Measurements from ENCODE around the gene ASTN2. TPM values are rescaled to one million over a fixed set of nuclear protein-coding genes. Genes with fewer than 3 reads are reported as not detected.

Gene ASTN2
- total RNA-seq, 1 donor from 2014 or later = 0.53 TPM

- Histone ChIP-seq H3K27me3 (ENCODE audit: control insufficient read depth, insufficient read depth, low read length) (no peaks in the 10 kb centered on the region), H3K36me3 (ENCODE audit: control insufficient read depth, insufficient read depth, low read length) (no peaks in the 10 kb centered on the region), H3K4me3 (ENCODE audit: low read depth, low read length) (no peak overlapping the region)
- FAIRE-seq = no peak
- no peak for DNase-seq (ENCODE audit: low read depth)
- no peak for TF ChIP-seq CTCF (IDR thresholded peaks at IDR 0.05; ENCODE audit: insufficient read depth, low read length, severe bottlenecking)
Observed at GRCh38 chr9:116765011-116765410, 649.8 kb downstream of the ASTN2 start.

GRCh38 chr9:116763770-116764169 is 651.1 kb downstream of the ASTN2 start:
- DNase-seq (ENCODE audit: low read depth) (no peak), FAIRE-seq (no peak)
- Histone ChIP-seq H3K36me3 (ENCODE audit: control insufficient read depth, insufficient read depth, low read length) (no peaks in the 10 kb centered on the region), H3K4me3 (ENCODE audit: low read depth, low read length) (no peak overlapping the region), H3K27me3 (ENCODE audit: control insufficient read depth, insufficient read depth, low read length) (no peaks in the 10 kb centered on the region)
- TF ChIP-seq CTCF (IDR thresholded peaks at IDR 0.05; ENCODE audit: insufficient read depth, low read length, severe bottlenecking) = no peak

- FAIRE-seq (no peak), DNase-seq (ENCODE audit: low read depth) (no peak)
- Histone ChIP-seq H3K4me3 (ENCODE audit: low read depth, low read length) (no peak overlapping the region), H3K27me3 (ENCODE audit: control insufficient read depth, insufficient read depth, low read length) (no peaks in the 10 kb centered on the region), H3K36me3 (ENCODE audit: control insufficient read depth, insufficient read depth, low read length) (no peaks in the 10 kb centered on the region)
- no peak for TF ChIP-seq CTCF (IDR thresholded peaks at IDR 0.05; ENCODE audit: insufficient read depth, low read length, severe bottlenecking)
Observed at GRCh38 chr9:116760636-116761035, 654.2 kb downstream of the ASTN2 start.

GRCh38 chr9:116757030-116757429 is 657.8 kb downstream of the ASTN2 start:
- no peaks in the 10 kb centered on the region for H3K36me3 ChIP-seq (ENCODE audit: control insufficient read depth, insufficient read depth, low read length)
- TF ChIP-seq CTCF (IDR thresholded peaks at IDR 0.05; ENCODE audit: insufficient read depth, low read length, severe bottlenecking) = no peak
- DNase-seq (ENCODE audit: low read depth) = no peak
- no peak for FAIRE-seq
- H3K27me3 ChIP-seq (ENCODE audit: control insufficient read depth, insufficient read depth, low read length) = no peaks in the 10 kb centered on the region
- H3K4me3 ChIP-seq (ENCODE audit: low read depth, low read length) = no peak overlapping the region

- FAIRE-seq (no peak), DNase-seq (ENCODE audit: low read depth) (no peak)
- no peak for TF ChIP-seq CTCF (IDR thresholded peaks at IDR 0.05; ENCODE audit: insufficient read depth, low read length, severe bottlenecking)
- Histone ChIP-seq H3K36me3 (ENCODE audit: control insufficient read depth, insufficient read depth, low read length) (no peaks in the 10 kb centered on the region), H3K27me3 (ENCODE audit: control insufficient read depth, insufficient read depth, low read length) (no peaks in the 10 kb centered on the region), H3K4me3 (ENCODE audit: low read depth, low read length) (no peak overlapping the region)
Observed at GRCh38 chr9:116753389-116753788, 661.5 kb downstream of the ASTN2 start.

- TF ChIP-seq CTCF (IDR thresholded peaks at IDR 0.05; ENCODE audit: insufficient read depth, low read length, severe bottlenecking) = no peak
- Histone ChIP-seq H3K27me3 (ENCODE audit: control insufficient read depth, insufficient read depth, low read length) (no peaks in the 10 kb centered on the region), H3K36me3 (ENCODE audit: control insufficient read depth, insufficient read depth, low read length) (no peaks in the 10 kb centered on the region), H3K4me3 (ENCODE audit: low read depth, low read length) (no peak overlapping the region)
- FAIRE-seq (no peak), DNase-seq (ENCODE audit: low read depth) (no peak)
Observed at GRCh38 chr9:116750510-116750909, 664.3 kb downstream of the ASTN2 start.

All from bronchial epithelial cell (primary cell).